Calu3 (cell line): Measurements from ENCODE around the gene C6orf15. TPM values are rescaled to one million over a fixed set of nuclear protein-coding genes. Genes with fewer than 3 reads are reported as not detected.

Source experiments
- Bru-seq: library from RNA; stranded (reverse); fragments of 400-500 nt; gene quantifications from one replicate; lab custom pipeline; 2021; lab: Mats Ljungman, UMichigan
- BruChase-seq, 2 experiments: library from RNA; stranded (reverse); fragments of 400-500 nt; gene quantifications; one replicate each; lab custom pipeline; 2021; lab: Mats Ljungman, UMichigan
- BruUV-seq: library from RNA; stranded (reverse); fragments of 400-500 nt; replicated peaks from 2 replicates; lab custom pipeline; 2021; lab: Mats Ljungman, UMichigan
- CTCF ChIA-PET: fragments of 300-600 bp; sonication (Branson Sonifier 250); formaldehyde crosslinking; loops from one replicate; lab custom pipeline; 2022; ENCODE audit warnings: antibody characterized with exemption; lab: Charles Lee
- DNase-seq: peaks from one replicate; pipeline ENCODE4 v3.0.0; 2022
- H3K27ac Mint-ChIP-seq: one replicate; pipeline ENCODE4 v1.8.0; 2022; ENCODE audit warnings: mixed read lengths; ENCODE audit not compliant: unreplicated experiment
- H3K27me3 Mint-ChIP-seq: one replicate; pipeline ENCODE4 v1.8.0; 2022; ENCODE audit warnings: mixed read lengths; ENCODE audit not compliant: unreplicated experiment
- H3K36me3 Mint-ChIP-seq: one replicate; pipeline ENCODE4 v1.8.0; 2022; ENCODE audit warnings: mild to moderate bottlenecking, moderate library complexity, mixed read lengths; ENCODE audit not compliant: insufficient read depth, unreplicated experiment
- H3K4me1 Mint-ChIP-seq: one replicate; pipeline ENCODE4 v1.8.0; 2022; ENCODE audit warnings: mild to moderate bottlenecking, low read depth, mixed read lengths; ENCODE audit not compliant: unreplicated experiment
- H3K4me3 Mint-ChIP-seq: one replicate; pipeline ENCODE4 v1.8.0; 2022; ENCODE audit warnings: mild to moderate bottlenecking, low read depth, moderate library complexity, mixed read lengths; ENCODE audit not compliant: unreplicated experiment
- H3K9me3 Mint-ChIP-seq: one replicate; pipeline ENCODE4 v1.8.0; 2022; ENCODE audit warnings: low read depth, mixed read lengths; ENCODE audit not compliant: unreplicated experiment
- intact Hi-C: fragments of 100-400 bp; cut with micrococcal nuclease; formaldehyde crosslinking; loops from one replicate; pipeline ENCODE4 v1.10.0; 2022; ENCODE audit not compliant: unreplicated experiment
- long read RNA-seq: library from polyadenylated mRNA; stranded (forward); transcript quantifications from one replicate; pipeline ENCODE4 v2.0.0, GENCODE V29; 2022
- total RNA-seq: library from RNA; stranded (reverse); gene quantifications from 2 replicates; pipeline ENCODE4 v1.2.3, GENCODE V29; 2022
- TF ChIP-seq, protein P1 (sequence below): fragments of 200-600 bp; IDR thresholded peaks from one replicate; pipeline ENCODE4 v1.8.0; 2022; ENCODE audit warnings: antibody characterized with exemption; ENCODE audit not compliant: unreplicated experiment

The C6orf15 gene
- total RNA-seq: not detected in 2 replicates
- Bru-seq, nascent RNA: not detected
- percentile 19 among the genes with signal in this experiment for BruChase-seq, experiment 1, labeled RNA remaining after a 6-hour chase
- BruChase-seq, experiment 2, labeled RNA remaining after a 2-hour chase: percentile 27 among the genes with signal in this experiment
- long read RNA-seq: 0 reads

DNA sequence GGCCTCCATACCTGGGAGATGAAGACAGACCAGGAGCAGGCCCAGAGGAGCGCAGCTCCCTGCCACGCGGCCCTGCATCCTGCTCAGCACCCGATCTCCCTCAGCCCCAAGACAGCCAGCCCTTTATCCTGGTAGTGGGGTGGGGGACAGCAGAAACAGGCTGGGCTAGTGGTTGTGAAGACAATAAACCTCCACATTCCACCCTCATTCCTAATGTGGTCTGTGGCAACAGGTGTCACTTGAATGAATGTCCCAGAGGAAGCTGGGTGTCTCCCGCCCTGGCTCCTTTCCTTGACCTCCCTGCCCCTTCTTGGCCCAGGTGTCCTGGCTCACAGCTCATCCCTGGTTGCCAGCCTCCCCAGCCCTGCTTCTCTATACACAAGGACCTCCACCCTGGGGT lies at the start of gene C6orf15:
Gene C6orf15, minus strand, starts transcription at position 98 of the 400 bp plus-strand sequence. Its CDS starts 20 bp downstream, at position 78.
- TF ChIP-seq, protein P1, sequence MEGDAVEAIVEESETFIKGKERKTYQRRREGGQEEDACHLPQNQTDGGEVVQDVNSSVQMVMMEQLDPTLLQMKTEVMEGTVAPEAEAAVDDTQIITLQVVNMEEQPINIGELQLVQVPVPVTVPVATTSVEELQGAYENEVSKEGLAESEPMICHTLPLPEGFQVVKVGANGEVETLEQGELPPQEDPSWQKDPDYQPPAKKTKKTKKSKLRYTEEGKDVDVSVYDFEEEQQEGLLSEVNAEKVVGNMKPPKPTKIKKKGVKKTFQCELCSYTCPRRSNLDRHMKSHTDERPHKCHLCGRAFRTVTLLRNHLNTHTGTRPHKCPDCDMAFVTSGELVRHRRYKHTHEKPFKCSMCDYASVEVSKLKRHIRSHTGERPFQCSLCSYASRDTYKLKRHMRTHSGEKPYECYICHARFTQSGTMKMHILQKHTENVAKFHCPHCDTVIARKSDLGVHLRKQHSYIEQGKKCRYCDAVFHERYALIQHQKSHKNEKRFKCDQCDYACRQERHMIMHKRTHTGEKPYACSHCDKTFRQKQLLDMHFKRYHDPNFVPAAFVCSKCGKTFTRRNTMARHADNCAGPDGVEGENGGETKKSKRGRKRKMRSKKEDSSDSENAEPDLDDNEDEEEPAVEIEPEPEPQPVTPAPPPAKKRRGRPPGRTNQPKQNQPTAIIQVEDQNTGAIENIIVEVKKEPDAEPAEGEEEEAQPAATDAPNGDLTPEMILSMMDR: no peak
- Mint-ChIP-seq H3K27ac (no peak within 1 kb of the TSS), H3K9me3 (no peaks in the 10 kb centered on the region), H3K27me3 (peaks cover 19% of the 10 kb centered on the region), H3K4me1 (peaks cover 52% of the 10 kb centered on the region), H3K36me3 (peaks cover 19% of the 10 kb centered on the region), H3K4me3 (no peak within 1 kb of the TSS)
- BruUV-seq: no TSS peak
- intact Hi-C loops: no loop called here
- CTCF ChIA-PET: interaction anchor here (0.7 to 0.8 kb wide), 2 partner anchors 24 to 25 kb away, joined by 3 read pairs; no protein-coding TSS in a partner anchor
- DNase-seq: no peak

DNA sequence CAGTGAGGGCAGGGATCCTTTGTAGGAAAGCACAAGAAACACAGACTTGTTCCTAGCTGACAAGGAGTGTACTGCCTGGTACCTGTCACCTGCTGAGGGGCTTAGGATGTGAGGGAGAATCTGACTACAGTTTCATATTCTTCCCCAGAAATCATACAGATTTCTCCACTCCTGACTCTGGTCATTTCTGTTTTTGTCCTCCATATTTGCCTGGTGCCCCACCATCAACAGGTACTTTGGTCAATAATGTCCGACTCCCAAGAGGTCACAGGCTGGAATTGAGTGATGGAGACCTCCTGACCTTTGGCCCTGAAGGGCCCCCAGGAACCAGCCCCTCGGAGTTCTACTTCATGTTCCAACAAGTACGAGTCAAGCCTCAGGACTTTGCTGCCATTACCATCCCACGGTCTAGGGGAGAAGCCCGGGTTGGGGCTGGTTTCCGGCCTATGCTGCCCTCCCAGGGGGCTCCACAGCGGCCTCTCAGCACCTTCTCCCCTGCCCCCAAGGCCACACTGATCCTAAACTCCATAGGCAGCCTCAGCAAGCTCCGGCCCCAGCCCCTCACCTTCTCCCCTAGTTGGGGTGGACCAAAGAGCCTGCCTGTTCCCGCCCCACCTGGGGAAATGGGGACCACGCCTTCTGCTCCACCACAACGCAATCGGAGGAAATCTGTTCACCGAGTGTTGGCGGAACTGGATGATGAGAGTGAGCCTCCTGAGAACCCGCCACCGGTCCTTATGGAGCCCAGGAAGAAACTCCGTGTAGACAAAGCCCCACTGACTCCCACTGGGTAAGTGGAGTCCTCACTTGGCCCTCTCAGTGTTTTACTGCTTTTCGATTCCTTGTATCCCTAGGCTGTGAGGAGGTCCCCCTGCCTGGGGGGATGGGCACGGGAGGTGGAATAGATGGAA lies 49.1 kb upstream of the C6orf15 start:
- no peaks in the 10 kb centered on the region for H3K9me3 Mint-ChIP-seq
- TF ChIP-seq, protein P1: no peak
- H3K4me3 Mint-ChIP-seq: no peak overlapping the region
- intact Hi-C loops: no loop called here
- DNase-seq: no peak
- CTCF ChIA-PET: interaction anchor here (0.7 to 0.9 kb wide), 2 partner anchors 31 to 374 kb away, joined by 3 to 4 read pairs; no protein-coding TSS in a partner anchor
- H3K4me1 Mint-ChIP-seq: peaks cover 70% of the 10 kb centered on the region
- no TSS peak for BruUV-seq
- peak overlapping the region; percentile 32 for H3K27ac Mint-ChIP-seq
- peaks cover 71% of the 10 kb centered on the region for H3K36me3 Mint-ChIP-seq
- no peaks in the 10 kb centered on the region for H3K27me3 Mint-ChIP-seq

DNA sequence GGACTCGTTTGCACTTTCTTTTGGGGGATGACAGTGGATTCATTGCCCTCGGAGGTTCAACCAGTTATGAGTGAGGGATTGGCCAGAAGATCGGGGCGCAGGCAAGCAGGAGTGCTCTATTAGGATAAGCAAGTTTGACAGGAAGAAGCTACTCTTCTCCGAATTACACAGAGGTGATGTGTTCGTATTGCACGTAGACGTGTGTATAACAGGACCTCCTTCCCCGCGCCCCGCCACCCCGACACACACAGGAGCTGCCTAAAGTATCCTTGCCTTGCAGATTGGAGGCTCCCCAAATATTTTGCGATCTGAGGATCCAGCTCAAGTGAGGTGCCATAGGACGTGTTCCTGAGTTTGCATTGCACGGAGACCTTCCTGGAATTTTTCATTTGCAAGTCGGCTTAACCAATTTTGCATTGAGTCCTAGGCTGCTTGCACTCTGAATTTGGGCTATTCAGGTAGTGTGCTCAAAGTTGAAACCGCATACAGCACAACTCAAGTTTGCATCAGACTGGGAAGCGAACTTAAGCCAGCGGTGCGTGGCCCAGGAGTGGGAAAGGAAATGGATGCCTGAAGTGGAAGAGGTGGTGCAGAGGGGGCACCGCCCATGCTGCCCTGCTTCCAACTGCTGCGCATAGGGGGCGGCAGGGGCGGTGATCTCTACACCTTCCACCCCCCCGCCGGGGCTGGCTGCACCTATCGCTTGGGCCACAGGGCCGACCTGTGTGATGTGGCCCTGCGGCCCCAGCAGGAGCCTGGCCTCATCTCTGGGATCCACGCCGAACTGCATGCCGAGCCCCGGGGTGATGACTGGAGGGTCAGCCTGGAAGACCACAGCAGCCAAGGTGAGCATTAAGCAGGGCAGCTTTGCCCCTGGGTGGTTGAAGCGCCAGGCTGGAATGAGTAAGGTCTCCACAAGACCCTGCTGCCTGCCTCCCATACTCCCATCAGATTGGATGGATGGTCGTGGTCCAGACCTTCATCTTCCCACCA lies 46.8 kb upstream of the C6orf15 start:
- Mint-ChIP-seq H3K4me3 (peak overlapping the region; percentile 99), H3K27me3 (no peaks in the 10 kb centered on the region), H3K4me1 (peaks cover 62% of the 10 kb centered on the region), H3K9me3 (no peaks in the 10 kb centered on the region), H3K27ac (peak overlapping the region; percentile 91), H3K36me3 (peaks cover 76% of the 10 kb centered on the region)
- TSS peak; percentile 69 for BruUV-seq
- DNase-seq: peak; percentile 70
- TF ChIP-seq, protein P1: peak; percentile 34
- CTCF ChIA-PET: interaction anchor here (0.5 to 2.5 kb wide), 18 partner anchors 10 to 1040 kb away, joined by 3 to 11 read pairs (median 5); partner anchors contain the start of gene POU5F1
- intact Hi-C loops: loop anchor here (2.0 kb wide), 1 partner anchor 20 kb away; no protein-coding TSS in a partner anchor
